HFFc6 (cell line): ENCODE data around the gene OAS3. TPM values are rescaled to one million over a fixed set of nuclear protein-coding genes. Genes with fewer than 3 reads are reported as not detected.

Source experiments
- DNase-seq: peaks from one replicate; pipeline ENCODE4 v3.0.0-alpha.2; 2018
- H3K27ac Mint-ChIP-seq: 2 replicates; pipeline ENCODE4 v1.8.0; 2020; ENCODE audit warnings: mild to moderate bottlenecking, mixed read lengths
- H3K27me3 Mint-ChIP-seq: 2 replicates; pipeline ENCODE4 v1.8.0; 2021; ENCODE audit warnings: mild to moderate bottlenecking, moderate library complexity, mixed read lengths; ENCODE audit not compliant: insufficient read depth
- H3K36me3 Mint-ChIP-seq: 2 replicates; pipeline ENCODE4 v1.8.0; 2021; ENCODE audit warnings: low read depth, mixed read lengths
- H3K4me1 Mint-ChIP-seq: 2 replicates; pipeline ENCODE4 v1.8.0; 2020; ENCODE audit warnings: low read depth, mixed read lengths
- H3K4me3 Mint-ChIP-seq: 2 replicates; pipeline ENCODE4 v1.8.0; 2020; ENCODE audit warnings: mild to moderate bottlenecking, moderate library complexity, mixed read lengths
- H3K9me3 Mint-ChIP-seq: 2 replicates; pipeline ENCODE4 v1.8.0; 2020; ENCODE audit warnings: mild to moderate bottlenecking, mixed read lengths
- CTCF ChIP-seq: fragments of 200-600 bp; sonication (generic); IDR thresholded peaks from 2 replicates; pipeline ENCODE4 v1.5.0; 2021; ENCODE audit warnings: antibody characterized with exemption, mild to moderate bottlenecking
- total RNA-seq, 6 experiments: library from RNA; stranded (reverse); fragmentation: NEBNext Ultra II Directional; extraction: Animal tissue kit (Norgen Biotek cat#: 25700); gene quantifications; 2 replicates in 1 of 6; 3 replicates in 5 of 6; pipeline ENCODE4 v1.2.3, GENCODE V29; 2021

OAS3 gene
- total RNA-seq, 6 experiments from 2014 or later, result 3.3 to 11.3 (median 9.0) TPM

- Mint-ChIP-seq H3K9me3 (peaks cover 5% of the 10 kb centered on the region; the same call in 1 of the 2 replicates), H3K4me1 (no peaks in the 10 kb centered on the region), H3K36me3 (no peaks in the 10 kb centered on the region), H3K27ac (no peak overlapping the region), H3K4me3 (no peak overlapping the region), H3K27me3 (peaks cover 8% of the 10 kb centered on the region)
- no peak for TF ChIP-seq CTCF
- no peak for DNase-seq
These were observed 39.9 kb upstream of the OAS3 start for GRCh38 chr12:112898380-112898779.

- no peaks in the 10 kb centered on the region for H3K36me3 Mint-ChIP-seq
- peaks cover 5% of the 10 kb centered on the region; the same call in 1 of the 2 replicates for H3K4me1 Mint-ChIP-seq
- H3K9me3 Mint-ChIP-seq, result no peaks in the 10 kb centered on the region; the same call in 1 of the 2 replicates
- DNase-seq, result peak; percentile 22
- no peak overlapping the region for H3K4me3 Mint-ChIP-seq
- peaks cover 11% of the 10 kb centered on the region for H3K27me3 Mint-ChIP-seq
- TF ChIP-seq CTCF, result peak; percentile 74
- no peak overlapping the region for H3K27ac Mint-ChIP-seq
These were observed 37.8 kb upstream of the OAS3 start for GRCh38 chr12:112900298-112901145.

DNA sequence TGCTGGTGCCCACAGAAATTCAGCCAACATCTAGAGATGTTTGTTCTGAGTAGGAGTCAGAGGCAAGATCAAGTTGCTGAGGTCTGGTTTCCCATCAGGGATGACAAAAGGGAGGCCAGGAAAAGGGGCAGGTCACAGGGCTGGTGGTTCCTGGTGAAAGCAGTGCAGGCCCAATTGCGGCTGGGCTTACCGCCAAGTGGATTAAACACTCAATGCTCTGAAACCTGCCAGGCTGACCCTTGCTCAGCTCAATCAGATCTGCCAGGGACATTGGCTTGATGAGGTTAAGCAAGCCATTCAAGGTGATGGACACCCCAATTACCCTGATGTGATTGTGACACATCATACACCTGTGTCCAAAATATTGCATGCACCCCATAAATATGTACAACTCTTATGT, 37.0 kb upstream of the OAS3 start:
- no peaks in the 10 kb centered on the region; the same call in 1 of the 2 replicates for H3K9me3 Mint-ChIP-seq
- H3K27me3 Mint-ChIP-seq, result peaks cover 11% of the 10 kb centered on the region; the same call in 1 of the 2 replicates
- no peak for TF ChIP-seq CTCF
- no peak overlapping the region for H3K4me3 Mint-ChIP-seq
- no peak overlapping the region for H3K27ac Mint-ChIP-seq
- no peaks in the 10 kb centered on the region for H3K36me3 Mint-ChIP-seq
- H3K4me1 Mint-ChIP-seq, result peaks cover 5% of the 10 kb centered on the region; the same call in 1 of the 2 replicates
- DNase-seq, result no peak

GRCh38 chr12:112904571-112904970, 33.7 kb upstream of the OAS3 start:
- no peak for TF ChIP-seq CTCF
- Mint-ChIP-seq H3K4me3 (no peak overlapping the region), H3K4me1 (peaks cover 10% of the 10 kb centered on the region; the same call in 1 of the 2 replicates), H3K9me3 (no peaks in the 10 kb centered on the region), H3K27ac (no peak overlapping the region), H3K27me3 (peaks cover 9% of the 10 kb centered on the region), H3K36me3 (no peaks in the 10 kb centered on the region)
- no peak for DNase-seq

GRCh38 chr12:112905451-112906089, 32.7 kb upstream of the OAS3 start:
- Mint-ChIP-seq H3K36me3 (no peaks in the 10 kb centered on the region), H3K9me3 (peaks cover 7% of the 10 kb centered on the region; the same call in 1 of the 2 replicates), H3K27ac (no peak overlapping the region), H3K27me3 (peaks cover 9% of the 10 kb centered on the region), H3K4me1 (peaks cover 10% of the 10 kb centered on the region; the same call in 1 of the 2 replicates), H3K4me3 (no peak overlapping the region)
- TF ChIP-seq CTCF, result no peak
- DNase-seq, result no peak
